ENCODE measurements around the gene CADPS.

Gene CADPS

DNA sequence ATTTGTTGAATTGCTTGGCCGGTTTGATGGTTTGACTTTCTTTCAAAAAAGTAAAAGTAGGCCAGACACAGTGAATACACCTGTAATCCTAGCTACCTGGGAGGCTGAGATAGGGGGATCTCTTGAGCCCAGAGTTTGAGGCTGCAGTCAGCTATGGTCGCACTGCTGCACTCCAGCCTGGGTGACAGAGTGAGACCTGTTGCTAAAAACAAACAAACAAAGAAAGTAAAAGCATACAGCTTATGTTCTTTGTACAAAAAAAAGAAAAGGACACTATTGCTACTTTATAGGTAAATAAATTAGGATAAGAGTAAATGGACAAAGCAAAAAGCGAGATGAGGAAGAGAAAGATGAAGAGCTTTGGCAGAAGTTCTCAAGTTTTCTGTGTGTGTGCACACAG is 488.0 kb downstream of the CADPS start:
- Histone ChIP-seq H3K36me3 (no peaks in the 10 kb centered on the region), H3K4me3 (ENCODE audit: low read depth, low read length) (no peak overlapping the region), H3K9me3 (ENCODE audit: severe bottlenecking) (no peaks in the 10 kb centered on the region), H3K27ac (no peak overlapping the region), H3K27me3 (ENCODE audit: insufficient read depth, low read depth, severe bottlenecking) (no peaks in the 10 kb centered on the region)
- no peak for DNase-seq
- no peak for TF ChIP-seq CTCF (IDR thresholded peaks at IDR 0.05; ENCODE audit: low read depth, low read length)

- Histone ChIP-seq H3K27ac (no peak overlapping the region), H3K4me3 (ENCODE audit: low read depth, low read length) (peak overlapping the region; percentile 32), H3K9me3 (ENCODE audit: severe bottlenecking) (no peaks in the 10 kb centered on the region), H3K36me3 (no peaks in the 10 kb centered on the region), H3K27me3 (ENCODE audit: insufficient read depth, low read depth, severe bottlenecking) (peaks cover 49% of the 10 kb centered on the region)
- DNase-seq = peak; percentile 80
- no peak for TF ChIP-seq CTCF (IDR thresholded peaks at IDR 0.05; ENCODE audit: low read depth, low read length)
Measured at GRCh38 chr3:62379321-62379798, 495.9 kb downstream of the CADPS start.

- H3K9me3 ChIP-seq (ENCODE audit: severe bottlenecking) = no peaks in the 10 kb centered on the region
- H3K4me3 ChIP-seq (ENCODE audit: low read depth, low read length) = peak overlapping the region; percentile 32
- no peak overlapping the region for H3K27ac ChIP-seq
- no peak for DNase-seq
- H3K27me3 ChIP-seq (ENCODE audit: insufficient read depth, low read depth, severe bottlenecking) = peaks cover 54% of the 10 kb centered on the region
- TF ChIP-seq CTCF (IDR thresholded peaks at IDR 0.05; ENCODE audit: low read depth, low read length) = no peak
- H3K36me3 ChIP-seq = no peaks in the 10 kb centered on the region
Measured at GRCh38 chr3:62378921-62379320, 496.3 kb downstream of the CADPS start.

DNA sequence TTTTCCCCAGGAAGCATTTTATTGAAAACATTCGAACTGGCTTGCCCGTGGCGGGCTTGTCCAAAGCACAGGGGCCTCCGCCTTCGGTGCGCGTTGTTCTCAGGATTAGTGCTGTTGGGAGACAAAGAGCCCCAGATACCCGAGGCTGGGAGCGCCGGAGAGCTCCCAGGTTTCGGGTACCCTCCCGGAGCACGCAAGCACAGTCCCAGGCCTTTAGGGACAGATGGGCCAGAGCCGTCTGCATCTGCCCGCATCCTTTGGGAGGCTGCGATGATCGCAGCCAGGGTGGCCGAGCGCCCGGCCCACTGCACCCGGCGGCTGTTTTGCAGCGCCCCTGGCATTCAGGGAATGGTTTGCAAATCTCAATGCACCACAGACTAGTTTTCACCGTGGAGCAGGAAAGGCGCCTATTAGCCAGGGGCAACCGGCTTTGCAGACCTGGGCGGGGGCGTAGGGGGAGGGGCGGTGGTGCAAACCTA is 496.9 kb downstream of the CADPS start:
- no peaks in the 10 kb centered on the region for H3K36me3 ChIP-seq

GRCh38 chr3:62376906-62377877 is 498.0 kb downstream of the CADPS start:
- Histone ChIP-seq H3K36me3 (no peaks in the 10 kb centered on the region), H3K27ac (no peak overlapping the region), H3K27me3 (ENCODE audit: insufficient read depth, low read depth, severe bottlenecking) (peaks cover 71% of the 10 kb centered on the region), H3K9me3 (ENCODE audit: severe bottlenecking) (no peaks in the 10 kb centered on the region), H3K4me3 (ENCODE audit: low read depth, low read length) (no peak overlapping the region)
- no peak for TF ChIP-seq CTCF (IDR thresholded peaks at IDR 0.05; ENCODE audit: low read depth, low read length)
- DNase-seq = no peak

More for the DNA sequence above, 496.9 kb downstream of the CADPS start:
- Histone ChIP-seq H3K27me3 (ENCODE audit: insufficient read depth, low read depth, severe bottlenecking) (peaks cover 59% of the 10 kb centered on the region), H3K4me3 (ENCODE audit: low read depth, low read length) (peak overlapping the region; percentile 32), H3K9me3 (ENCODE audit: severe bottlenecking) (no peaks in the 10 kb centered on the region), H3K27ac (no peak overlapping the region)
- TF ChIP-seq CTCF (IDR thresholded peaks at IDR 0.05; ENCODE audit: low read depth, low read length) = no peak
- no peak for DNase-seq

Data from WERI-Rb-1 (cell line).